ENCODE data around the gene MPRIP.

DNA sequence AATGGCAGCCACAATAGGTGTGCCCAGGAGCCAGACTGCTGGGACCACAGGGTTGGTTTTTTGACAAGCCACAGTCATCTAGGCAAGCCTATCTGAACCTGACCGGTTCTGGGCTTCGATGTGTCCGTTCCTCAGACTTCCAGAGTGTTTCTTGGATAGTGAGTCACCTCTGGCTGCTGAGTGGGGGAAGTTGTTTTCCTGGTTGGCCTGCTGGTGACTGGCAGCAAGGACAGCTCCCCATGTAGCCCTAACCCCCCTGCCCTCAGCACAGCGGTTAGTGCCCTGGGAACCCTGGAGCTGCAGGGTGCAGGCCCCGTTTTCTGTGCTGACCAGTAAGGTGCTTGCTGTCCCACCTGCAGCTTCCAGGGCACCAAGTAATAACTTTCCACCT lies 98.3 kb downstream of the MPRIP start:
- TF ChIP-seq POLR2A (IDR thresholded peaks at IDR 0.05): no peak
- TF ChIP-seq, protein P1, sequence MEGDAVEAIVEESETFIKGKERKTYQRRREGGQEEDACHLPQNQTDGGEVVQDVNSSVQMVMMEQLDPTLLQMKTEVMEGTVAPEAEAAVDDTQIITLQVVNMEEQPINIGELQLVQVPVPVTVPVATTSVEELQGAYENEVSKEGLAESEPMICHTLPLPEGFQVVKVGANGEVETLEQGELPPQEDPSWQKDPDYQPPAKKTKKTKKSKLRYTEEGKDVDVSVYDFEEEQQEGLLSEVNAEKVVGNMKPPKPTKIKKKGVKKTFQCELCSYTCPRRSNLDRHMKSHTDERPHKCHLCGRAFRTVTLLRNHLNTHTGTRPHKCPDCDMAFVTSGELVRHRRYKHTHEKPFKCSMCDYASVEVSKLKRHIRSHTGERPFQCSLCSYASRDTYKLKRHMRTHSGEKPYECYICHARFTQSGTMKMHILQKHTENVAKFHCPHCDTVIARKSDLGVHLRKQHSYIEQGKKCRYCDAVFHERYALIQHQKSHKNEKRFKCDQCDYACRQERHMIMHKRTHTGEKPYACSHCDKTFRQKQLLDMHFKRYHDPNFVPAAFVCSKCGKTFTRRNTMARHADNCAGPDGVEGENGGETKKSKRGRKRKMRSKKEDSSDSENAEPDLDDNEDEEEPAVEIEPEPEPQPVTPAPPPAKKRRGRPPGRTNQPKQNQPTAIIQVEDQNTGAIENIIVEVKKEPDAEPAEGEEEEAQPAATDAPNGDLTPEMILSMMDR (IDR thresholded peaks at IDR 0.05): no peak
